GM20000 (cell line): ENCODE measurements around the gene IFI35.

Source experiments
- DNase-seq: peaks from one replicate; pipeline ENCODE4 v3.0.0; 2012; ENCODE audit warnings: low spot score
- CTCF ChIP-seq: IDR thresholded peaks from 2 replicates; pipeline ENCODE4 v1.5.1; 2012; ENCODE audit warnings: mild to moderate bottlenecking, control low read depth; ENCODE audit errors: extremely low read depth, missing control alignments

Gene IFI35

DNA sequence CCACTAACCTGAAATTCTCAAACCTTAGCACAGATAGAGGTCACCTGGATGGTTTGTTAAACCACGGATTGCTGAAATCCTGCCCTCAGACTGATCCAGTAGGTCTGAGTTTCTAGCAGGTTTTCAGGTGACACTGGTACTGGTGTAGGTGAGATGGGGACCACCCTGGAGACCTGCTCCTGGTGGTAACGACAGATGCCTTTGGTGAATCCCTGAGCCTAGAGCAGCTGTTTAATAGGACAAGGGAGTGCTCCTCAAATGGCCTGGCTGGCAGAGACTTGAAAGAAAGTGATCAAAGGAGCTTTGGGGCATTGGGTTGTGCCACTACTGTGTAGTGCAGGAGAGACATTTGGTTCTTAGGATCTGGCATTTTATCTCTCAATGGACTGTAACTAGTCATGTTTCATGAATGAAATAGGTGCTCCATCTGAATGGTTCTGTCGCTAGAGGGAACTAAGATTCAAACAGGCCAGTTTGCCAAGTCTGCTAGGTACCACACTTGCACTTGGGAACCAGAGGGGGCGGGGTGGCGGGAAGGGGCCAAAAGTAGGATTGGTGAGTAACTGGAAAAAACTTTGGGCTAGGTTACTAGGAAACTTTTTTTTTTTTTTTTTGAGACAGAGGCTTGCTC lies 2.9 kb upstream of the IFI35 start:
- no peak for DNase-seq
- no peak for TF ChIP-seq CTCF

GRCh38 chr17:43010667-43011308 lies 4.2 kb downstream of the IFI35 start:
- DNase-seq = no peak

DNA sequence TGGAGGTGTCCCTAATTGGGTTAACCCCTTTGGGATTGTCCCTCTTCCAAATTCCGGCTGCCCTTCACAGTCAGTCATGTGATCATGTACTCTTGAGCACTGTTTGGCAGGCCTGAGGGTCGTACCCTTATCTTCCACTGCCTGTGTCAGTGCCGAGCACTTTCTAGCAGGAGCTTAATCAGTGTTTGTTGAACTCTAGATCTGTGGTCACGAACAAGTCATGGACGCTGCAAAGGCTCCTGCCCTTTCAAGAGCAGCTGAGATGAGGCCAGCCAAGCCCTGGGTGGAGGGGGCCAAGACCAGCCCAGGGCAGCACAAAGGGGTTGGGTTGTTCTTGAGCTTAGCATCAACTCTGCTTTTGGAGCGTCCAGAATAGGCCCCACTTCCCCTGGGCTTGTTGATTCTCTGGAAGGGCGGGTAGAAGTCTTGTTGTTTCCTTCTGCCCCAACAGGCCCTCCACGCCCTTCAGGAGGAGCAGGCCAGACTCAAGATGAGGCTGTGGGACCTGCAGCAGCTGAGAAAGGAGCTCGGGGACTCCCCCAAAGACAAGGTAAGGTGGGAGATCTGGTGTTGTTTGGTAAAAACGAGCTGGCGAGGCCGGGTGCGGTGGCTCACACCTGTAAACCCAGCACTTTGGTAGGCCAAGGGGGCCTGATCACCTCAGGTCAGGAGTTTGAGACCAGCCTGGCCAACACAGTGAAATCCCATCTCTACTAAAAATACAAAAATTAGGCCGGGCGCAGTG lies 5.3 kb downstream of the IFI35 start:
- no peak for DNase-seq
- no peak for TF ChIP-seq CTCF

More at GRCh38 chr17:43010667-43011308, 4.2 kb downstream of the IFI35 start:
- TF ChIP-seq CTCF = no peak

DNA sequence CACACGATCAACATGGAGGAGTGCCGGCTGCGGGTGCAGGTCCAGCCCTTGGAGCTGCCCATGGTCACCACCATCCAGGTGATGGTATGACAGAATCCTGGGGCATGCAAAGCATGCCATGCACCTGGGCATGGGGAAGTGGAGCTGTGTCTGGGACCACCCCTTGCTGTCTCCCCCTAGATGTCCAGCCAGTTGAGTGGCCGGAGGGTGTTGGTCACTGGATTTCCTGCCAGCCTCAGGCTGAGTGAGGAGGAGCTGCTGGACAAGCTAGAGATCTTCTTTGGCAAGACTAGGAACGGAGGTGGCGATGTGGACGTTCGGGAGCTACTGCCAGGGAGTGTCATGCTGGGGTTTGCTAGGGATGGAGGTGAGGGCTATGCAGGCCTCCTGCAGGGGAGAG lies 6.7 kb downstream of the IFI35 start:
- TF ChIP-seq CTCF = no peak
- no peak for DNase-seq

DNA sequence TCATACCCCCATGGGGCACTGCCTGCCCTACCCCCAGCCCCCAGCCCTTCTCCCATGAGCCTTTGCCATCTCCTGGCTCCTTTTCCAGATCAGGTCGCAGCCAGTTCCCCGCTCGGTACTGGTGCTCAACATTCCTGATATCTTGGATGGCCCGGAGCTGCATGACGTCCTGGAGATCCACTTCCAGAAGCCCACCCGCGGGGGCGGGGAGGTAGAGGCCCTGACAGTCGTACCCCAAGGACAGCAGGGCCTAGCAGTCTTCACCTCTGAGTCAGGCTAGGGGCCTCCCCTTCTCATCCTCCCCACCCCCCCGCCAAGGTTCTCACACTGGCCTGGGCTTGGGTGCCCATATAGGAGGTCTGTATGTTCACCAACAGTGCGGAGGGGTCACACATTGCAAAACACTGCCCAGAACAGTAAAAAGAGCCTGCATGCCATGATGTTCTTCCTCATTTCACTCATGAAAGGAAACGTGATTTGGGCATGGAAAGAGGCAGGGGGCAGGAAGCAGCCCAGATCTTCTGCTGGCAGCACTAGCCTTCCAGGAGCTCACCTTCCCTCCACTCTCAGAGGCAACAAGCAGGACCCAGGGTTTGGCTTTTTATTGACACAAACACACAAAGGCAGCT lies 7.5 kb downstream of the IFI35 start:
- TF ChIP-seq CTCF = no peak

GRCh38 chr17:43014649-43015542 lies 8.3 kb downstream of the IFI35 start:
- TF ChIP-seq CTCF = no peak
- DNase-seq = no peak

More for the DNA sequence above, 7.5 kb downstream of the IFI35 start:
- no peak for DNase-seq
